HUES64 (cell line): ENCODE data around the gene CBFA2T3.

Experiments
- H3K27ac ChIP-seq: 2 replicates; pipeline ENCODE4 v1.7.0; 2013; ENCODE audit warnings: low read depth, low read length, inconsistent platforms
- H3K27me3 ChIP-seq: 2 replicates; pipeline ENCODE4 v1.6.1; 2013; ENCODE audit warnings: mild to moderate bottlenecking, low read length; ENCODE audit not compliant: insufficient read depth
- H3K36me3 ChIP-seq: 2 replicates; pipeline ENCODE4 v1.6.1; 2013; ENCODE audit warnings: mild to moderate bottlenecking, low read length; ENCODE audit not compliant: insufficient read depth
- H3K4me1 ChIP-seq: 2 replicates; pipeline ENCODE4 v1.6.1; 2013; ENCODE audit warnings: mild to moderate bottlenecking, low read length, moderate library complexity; ENCODE audit not compliant: insufficient read depth
- H3K4me3 ChIP-seq: 2 replicates; pipeline ENCODE4 v1.5.1; 2013; ENCODE audit warnings: mild to moderate bottlenecking, low read length, moderate library complexity
- H3K9ac ChIP-seq: 2 replicates; pipeline ENCODE4 v1.6.1; 2013; ENCODE audit warnings: mild to moderate bottlenecking, low read depth, low read length
- H3K9me3 ChIP-seq: 2 replicates; pipeline ENCODE4 v1.6.1; 2013; ENCODE audit warnings: low read depth, low read length; ENCODE audit not compliant: insufficient read depth
- WGBS: fragments of 150-250, 120-280 bp; methylation state at CpG from one replicate; pipeline ENCODE4 v1.1.7; 2013; ENCODE audit warnings: missing lambda C conversion rate; 5-methylcytosine and 5-hydroxymethylcytosine counted together

CBFA2T3 gene

DNA sequence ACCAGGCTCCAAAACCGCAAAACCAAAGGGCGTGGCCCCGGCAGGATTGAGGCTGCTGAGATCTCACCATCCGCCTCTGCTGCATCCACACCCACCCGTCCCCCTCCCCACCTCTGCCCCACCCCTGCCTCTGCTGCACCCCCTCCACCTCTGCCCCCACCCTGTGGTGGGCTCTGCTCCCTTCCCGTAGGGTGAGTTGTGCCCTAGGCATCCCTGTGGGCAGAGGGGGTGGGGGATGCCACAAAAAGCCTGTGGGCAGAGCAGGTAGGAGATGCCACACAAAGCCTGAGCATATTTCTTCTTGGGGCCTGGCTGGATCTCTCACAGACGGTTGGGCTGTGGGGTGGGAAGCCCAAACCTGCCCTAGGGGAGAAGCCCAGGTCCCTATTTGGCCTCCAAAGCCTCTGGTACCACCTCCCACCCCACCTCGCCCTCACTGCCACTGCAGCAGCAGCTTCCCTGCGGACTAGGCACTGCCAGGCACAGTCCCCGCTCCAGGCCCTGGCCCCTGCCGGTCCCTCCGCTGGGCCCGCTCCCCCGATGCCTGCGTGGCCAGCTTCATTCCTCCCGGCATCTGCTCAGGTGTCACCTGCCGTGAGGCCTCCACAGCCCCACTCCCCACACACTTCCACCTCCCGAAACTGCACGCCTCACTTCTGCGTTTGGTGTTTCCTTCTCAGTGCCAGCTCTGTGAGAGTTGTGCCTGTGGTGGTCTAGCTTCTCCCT lies 99.3 kb downstream of the CBFA2T3 start:
- no peak overlapping the region for H3K9ac ChIP-seq
- H3K9me3 ChIP-seq = no peaks in the 10 kb centered on the region
- H3K27ac ChIP-seq = no peak overlapping the region
- H3K4me1 ChIP-seq = no peaks in the 10 kb centered on the region
- WGBS = 92% methylated on average over 20 of the region's 20 CpGs
- no peaks in the 10 kb centered on the region for H3K27me3 ChIP-seq
- H3K36me3 ChIP-seq = no peaks in the 10 kb centered on the region
- no peak overlapping the region for H3K4me3 ChIP-seq

DNA sequence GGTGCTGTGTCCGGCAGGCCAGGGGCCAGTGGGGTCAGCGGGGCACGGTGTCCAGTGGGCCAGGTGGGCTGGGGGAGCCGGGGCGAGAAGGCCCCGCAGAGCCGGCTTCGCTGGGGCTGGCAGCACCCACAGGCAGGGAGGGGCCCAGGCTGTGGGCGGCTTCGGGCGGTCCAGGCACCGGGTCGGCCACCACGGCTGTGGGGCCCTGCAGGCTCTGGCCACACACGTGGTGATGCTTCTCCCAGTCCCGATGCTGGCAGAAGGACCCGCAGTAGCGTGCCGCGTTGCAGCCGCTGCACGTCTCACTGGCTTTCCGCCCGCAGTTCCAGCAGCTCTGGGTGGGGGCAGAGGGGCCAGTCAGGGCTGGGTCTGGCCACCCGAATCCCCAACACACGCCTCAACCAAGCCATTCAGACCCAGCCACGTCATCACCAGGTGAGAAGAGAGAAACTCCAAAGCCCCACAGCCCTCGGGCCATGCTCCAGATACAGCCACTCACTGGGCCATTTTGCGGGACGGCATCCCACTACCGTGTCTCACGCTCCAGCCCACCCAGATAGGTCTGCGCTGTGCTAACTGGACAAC lies 100.0 kb downstream of the CBFA2T3 start:
- H3K4me1 ChIP-seq = no peaks in the 10 kb centered on the region
- H3K27ac ChIP-seq = no peak overlapping the region
- no peaks in the 10 kb centered on the region for H3K36me3 ChIP-seq
- H3K27me3 ChIP-seq = no peaks in the 10 kb centered on the region
- no peak overlapping the region for H3K9ac ChIP-seq
- H3K9me3 ChIP-seq = no peaks in the 10 kb centered on the region
- no peak overlapping the region for H3K4me3 ChIP-seq
- 94% methylated on average over 33 of the region's 33 CpGs for WGBS

DNA sequence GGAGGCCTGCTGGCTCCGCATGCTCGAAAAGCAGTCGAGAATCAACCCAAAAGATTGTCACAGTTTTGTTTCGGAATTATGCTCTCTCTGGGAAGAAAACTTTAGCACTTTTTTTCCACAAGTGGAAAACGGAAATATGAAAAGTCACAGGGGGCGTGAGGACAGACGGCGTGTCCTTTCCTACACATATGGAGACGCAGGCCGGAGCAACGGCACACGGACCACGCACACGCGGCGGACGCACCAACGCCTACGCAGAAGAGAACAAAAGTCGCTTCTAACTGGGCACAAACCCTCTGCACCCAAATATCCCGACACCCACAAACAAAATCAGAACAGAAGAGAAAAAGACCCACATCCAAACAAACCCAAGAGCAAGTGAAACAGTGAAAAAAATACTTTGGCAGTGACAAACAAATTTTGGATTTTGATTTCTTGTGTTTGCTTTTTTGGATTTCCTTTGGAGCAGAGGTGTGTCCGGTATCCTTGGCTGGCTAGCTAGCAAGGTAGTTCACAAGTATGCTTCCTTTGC lies 101.2 kb downstream of the CBFA2T3 start:
- Histone ChIP-seq H3K9ac (no peak overlapping the region), H3K27ac (no peak overlapping the region), H3K4me1 (no peaks in the 10 kb centered on the region), H3K36me3 (no peaks in the 10 kb centered on the region), H3K9me3 (no peaks in the 10 kb centered on the region), H3K4me3 (no peak overlapping the region), H3K27me3 (no peaks in the 10 kb centered on the region)
- 96% methylated on average over 22 of the region's 22 CpGs for WGBS

- H3K36me3 ChIP-seq = no peaks in the 10 kb centered on the region
- 94% methylated on average over 33 of the region's 34 CpGs for WGBS
Observed at GRCh38 chr16:88874938-88875599, 101.9 kb downstream of the CBFA2T3 start.

GRCh38 chr16:88872650-88873331 lies 104.2 kb downstream of the CBFA2T3 start:
- Histone ChIP-seq H3K4me3 (no peak overlapping the region), H3K9ac (no peak overlapping the region), H3K27ac (no peak overlapping the region), H3K27me3 (no peaks in the 10 kb centered on the region), H3K4me1 (no peaks in the 10 kb centered on the region), H3K9me3 (no peaks in the 10 kb centered on the region), H3K36me3 (no peaks in the 10 kb centered on the region)
- WGBS = 90% methylated on average over 25 of the region's 25 CpGs

More at GRCh38 chr16:88874938-88875599, 101.9 kb downstream of the CBFA2T3 start:
- no peaks in the 10 kb centered on the region for H3K4me1 ChIP-seq
- H3K27me3 ChIP-seq = no peaks in the 10 kb centered on the region
- H3K4me3 ChIP-seq = no peak overlapping the region
- no peaks in the 10 kb centered on the region for H3K9me3 ChIP-seq
- no peak overlapping the region for H3K9ac ChIP-seq
- no peak overlapping the region for H3K27ac ChIP-seq

DNA sequence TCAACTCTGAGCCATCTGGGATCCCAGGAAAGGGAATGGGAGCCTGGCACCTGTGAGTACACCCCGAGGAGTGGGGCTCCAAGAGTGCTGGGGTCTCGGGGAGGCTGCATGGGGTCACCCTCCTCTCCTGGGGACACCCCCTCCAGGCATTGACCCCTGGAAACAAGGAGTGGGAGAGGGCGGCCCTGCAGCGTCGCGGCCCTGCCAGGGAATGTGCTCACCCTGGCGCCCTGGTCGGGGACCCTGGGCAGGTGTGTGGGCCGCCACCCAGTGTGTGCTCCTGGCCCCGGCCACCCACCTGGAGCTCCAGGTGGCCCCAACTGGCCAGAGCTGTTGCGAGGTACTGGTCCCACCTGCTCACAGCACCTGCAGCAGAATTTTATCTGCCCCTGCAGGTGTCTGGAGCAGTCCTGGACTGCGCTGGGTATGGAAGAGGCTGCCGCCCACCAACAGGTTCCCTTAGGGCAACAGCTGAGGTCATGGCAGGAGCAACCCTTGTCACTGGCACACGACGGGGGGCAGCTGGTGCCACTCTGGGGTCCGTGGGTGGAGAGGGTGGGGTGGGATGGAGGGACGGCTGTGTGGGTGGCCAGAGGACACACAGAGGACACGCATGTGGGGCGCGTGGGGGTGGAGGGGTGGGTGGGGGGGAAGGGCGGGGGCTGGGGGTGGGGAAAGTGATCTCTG lies 105.1 kb downstream of the CBFA2T3 start:
- Histone ChIP-seq H3K36me3 (no peaks in the 10 kb centered on the region), H3K9ac (no peak overlapping the region), H3K4me3 (no peak overlapping the region), H3K4me1 (no peaks in the 10 kb centered on the region), H3K27me3 (no peaks in the 10 kb centered on the region), H3K9me3 (no peaks in the 10 kb centered on the region), H3K27ac (no peak overlapping the region)
- WGBS = 93% methylated on average over 17 of the region's 21 CpGs

DNA sequence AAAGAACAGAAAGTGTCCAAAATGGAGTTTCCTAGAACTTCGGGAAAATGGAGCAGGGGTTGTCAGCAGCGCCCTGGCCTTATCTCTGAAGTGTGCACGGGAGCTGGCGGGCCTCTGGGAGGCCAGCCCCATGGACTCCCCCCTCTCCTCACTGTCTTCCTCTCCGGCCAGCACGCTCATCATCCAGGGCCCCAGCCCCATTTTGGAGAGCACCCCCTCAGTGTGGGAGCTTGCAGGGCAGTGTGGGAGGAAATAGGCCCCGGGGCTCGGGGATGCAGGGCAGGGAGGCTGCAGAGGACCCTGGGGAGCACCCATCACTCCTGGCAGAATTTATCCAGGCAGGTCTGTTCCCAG lies 105.7 kb downstream of the CBFA2T3 start:
- no peak overlapping the region for H3K9ac ChIP-seq
- no peaks in the 10 kb centered on the region for H3K9me3 ChIP-seq
- no peaks in the 10 kb centered on the region for H3K27me3 ChIP-seq
- no peaks in the 10 kb centered on the region for H3K4me1 ChIP-seq
- H3K36me3 ChIP-seq = no peaks in the 10 kb centered on the region
- H3K4me3 ChIP-seq = no peak overlapping the region
- WGBS = 86% methylated on average over 8 of the region's 8 CpGs
- H3K27ac ChIP-seq = no peak overlapping the region

DNA sequence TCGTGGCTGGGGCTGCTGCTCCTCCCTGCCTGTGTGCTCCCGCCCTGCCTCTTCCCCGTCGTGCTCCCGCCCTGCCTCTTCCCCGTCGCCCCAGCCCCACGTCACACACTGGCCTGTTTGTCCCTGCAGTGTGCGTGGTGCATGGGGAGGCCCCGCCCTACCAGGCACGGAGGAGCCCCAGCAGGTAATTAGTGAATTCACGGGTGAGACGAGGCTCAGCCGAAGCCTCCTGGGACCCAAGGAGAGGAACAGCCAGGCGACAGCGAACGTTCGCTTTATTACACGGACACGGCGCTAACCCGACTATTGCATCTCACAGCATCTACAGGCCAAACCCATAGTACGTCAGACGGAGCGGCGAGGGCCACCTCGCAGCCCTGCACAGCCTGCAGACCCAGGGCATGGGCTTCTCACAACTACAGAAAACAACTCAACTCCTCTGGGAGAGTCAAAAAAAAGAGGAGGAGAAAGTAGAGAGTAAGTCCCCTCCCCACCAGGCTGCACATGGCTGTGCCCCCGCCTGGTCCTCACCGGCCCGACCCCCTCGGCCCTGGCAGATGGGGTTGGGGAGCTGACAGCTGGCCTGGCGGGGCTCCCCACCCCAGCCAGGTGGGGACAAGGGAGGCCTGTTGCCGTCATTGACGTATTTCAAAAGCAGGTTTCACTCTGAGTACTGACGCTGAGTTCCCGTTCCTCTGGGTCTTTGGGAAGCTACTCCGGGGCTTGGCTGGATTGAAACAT lies 106.2 kb downstream of the CBFA2T3 start:
- H3K4me3 ChIP-seq = no peak overlapping the region
- H3K36me3 ChIP-seq = no peaks in the 10 kb centered on the region
- no peaks in the 10 kb centered on the region for H3K9me3 ChIP-seq
- H3K9ac ChIP-seq = no peak overlapping the region
- H3K4me1 ChIP-seq = no peaks in the 10 kb centered on the region
- no peak overlapping the region for H3K27ac ChIP-seq
- 87% methylated on average over 37 of the region's 37 CpGs for WGBS
- H3K27me3 ChIP-seq = no peaks in the 10 kb centered on the region

- Histone ChIP-seq H3K27me3 (no peaks in the 10 kb centered on the region), H3K36me3 (no peaks in the 10 kb centered on the region), H3K4me3 (no peak overlapping the region), H3K27ac (no peak overlapping the region), H3K9me3 (no peaks in the 10 kb centered on the region), H3K4me1 (no peaks in the 10 kb centered on the region), H3K9ac (no peak overlapping the region)
- WGBS = 94% methylated on average over 9 of the region's 9 CpGs
Observed at GRCh38 chr16:88869673-88869980, 107.4 kb downstream of the CBFA2T3 start.

DNA sequence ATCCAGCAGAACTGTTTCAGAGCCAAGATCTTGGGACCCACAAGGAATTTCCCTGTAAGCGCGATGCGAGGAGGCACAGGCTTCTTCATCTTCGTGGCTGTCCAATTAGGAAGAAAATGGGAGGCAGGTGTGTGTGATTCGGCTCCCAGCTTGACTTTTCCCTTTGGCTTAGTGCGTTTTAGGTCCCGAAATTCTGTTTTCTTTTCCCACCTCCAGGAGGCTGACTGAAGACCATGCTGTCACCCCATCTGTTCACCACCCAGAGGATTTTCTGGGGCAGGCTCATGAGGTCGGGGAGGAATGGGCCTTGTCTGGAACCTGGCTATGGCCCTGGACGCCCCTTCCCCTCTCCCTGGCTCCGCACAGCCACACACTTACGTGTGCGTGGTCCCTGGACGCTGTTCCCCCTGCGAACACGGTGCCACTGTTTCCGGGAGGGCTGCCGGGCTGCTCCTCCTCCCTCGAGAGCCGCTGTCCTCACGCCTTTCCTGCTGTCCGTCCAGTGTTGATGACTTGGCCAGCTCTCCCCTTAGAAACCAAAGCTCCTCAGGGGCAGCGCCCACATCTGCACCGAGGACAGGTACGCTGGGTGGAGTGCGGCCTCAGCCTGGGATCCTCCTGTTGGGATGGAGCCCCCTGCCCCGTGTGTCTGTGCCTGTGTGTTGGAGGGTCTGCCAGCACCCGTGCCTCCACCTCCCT lies 107.9 kb downstream of the CBFA2T3 start:
- Histone ChIP-seq H3K9me3 (no peaks in the 10 kb centered on the region), H3K36me3 (no peaks in the 10 kb centered on the region), H3K27ac (no peak overlapping the region), H3K4me1 (no peaks in the 10 kb centered on the region), H3K4me3 (no peak overlapping the region), H3K9ac (no peak overlapping the region), H3K27me3 (no peaks in the 10 kb centered on the region)
- 92% methylated on average over 27 of the region's 27 CpGs for WGBS
